Panc1 (cell line): ENCODE results near the gene P2RY2. TPM values are rescaled to one million over a fixed set of nuclear protein-coding genes. Genes with fewer than 3 reads are reported as not detected.

Experiments used
- ATAC-seq: fragments of 200-7000 bp; cut with Tn5 transposase; 2 replicates; pipeline ENCODE4 v1.9.1; 2020; ENCODE audit warnings: mild to moderate bottlenecking, moderate library complexity
- BruUV-seq: library from RNA; stranded (reverse); fragments of 400-500 nt; replicated peaks from 2 replicates; lab custom pipeline; 2021; lab: Mats Ljungman, UMichigan
- CTCF ChIA-PET: fragments of 300-600 bp; sonication (Branson Sonifier 250); formaldehyde crosslinking; loops from one replicate; lab custom pipeline; 2022; ENCODE audit warnings: antibody characterized with exemption; lab: Charles Lee
- POLR2A ChIA-PET: fragments of 300-600 bp; sonication (Branson Sonifier 250); formaldehyde crosslinking; loops from one replicate; lab custom pipeline; 2022; ENCODE audit warnings: antibody characterized with exemption; lab: Charles Lee
- DNase-seq: peaks from one replicate; pipeline ENCODE4 v3.0.0-alpha.2; 2010; ENCODE audit warnings: low read depth, low spot score
- H3K27ac ChIP-seq: 2 replicates; pipeline ENCODE4 v1.5.1; 2011; ENCODE audit warnings: mild to moderate bottlenecking, low read length, inconsistent platforms
- H3K27me3 ChIP-seq: fragments of 200-500 bp; sonication (Bioruptor generic); 2 replicates; pipeline ENCODE4 v1.6.0; 2014; ENCODE audit warnings: low read length, inconsistent platforms; ENCODE audit not compliant: control insufficient read depth, insufficient read depth
- H3K36me3 ChIP-seq: fragments of 200-500 bp; sonication (Bioruptor generic); 2 replicates; pipeline ENCODE4 v1.5.1; 2014; ENCODE audit warnings: inconsistent platforms, mild to moderate bottlenecking, low read length, moderate library complexity; ENCODE audit not compliant: control insufficient read depth, insufficient read depth
- H3K4me1 ChIP-seq: 2 replicates; pipeline ENCODE4 v1.5.1; 2011; ENCODE audit warnings: inconsistent platforms, mild to moderate bottlenecking, low read length, moderate library complexity; ENCODE audit not compliant: control insufficient read depth, insufficient read depth
- H3K4me3 ChIP-seq, 2 experiments: 2 replicates each; pipeline ENCODE4 v1.5.1; 2011 to 2012; ENCODE audit warnings: low read depth in 2 of 2, low read length in 2 of 2, mild to moderate bottlenecking in 2 of 2, inconsistent platforms in 1 of 2, moderate library complexity in 1 of 2
- H3K9me3 ChIP-seq: fragments of 200-500 bp; sonication (Bioruptor generic); 2 replicates; pipeline ENCODE4 v1.5.1; 2014; ENCODE audit warnings: low read depth, mild to moderate bottlenecking, inconsistent platforms, low read length, moderate library complexity; ENCODE audit not compliant: control insufficient read depth, insufficient read depth
- CTCF ChIP-seq: fragments of 450-650 bp; IDR thresholded peaks from 2 replicates; pipeline ENCODE4 v1.5.1; 2017; ENCODE audit warnings: mild to moderate bottlenecking
- POLR2AphosphoS5 ChIP-seq: IDR thresholded peaks from 2 replicates; pipeline ENCODE4 v1.6.1; 2012; ENCODE audit warnings: mild to moderate bottlenecking, low read depth, low read length, moderate library complexity
- REST ChIP-seq, 2 experiments: IDR thresholded peaks; 2 replicates each; pipeline ENCODE4 v1.6.1; 2011 to 2012; ENCODE audit warnings: low read depth in 2 of 2, control low read depth in 1 of 2, low read length in 1 of 2, mild to moderate bottlenecking in 1 of 2, moderate library complexity in 1 of 2; ENCODE audit not compliant: insufficient read depth in 1 of 2
- SIN3A ChIP-seq: IDR thresholded peaks from 2 replicates; pipeline ENCODE4 v1.6.1; 2012; ENCODE audit warnings: low read depth, mild to moderate bottlenecking, low read length, moderate library complexity, borderline replicate concordance; ENCODE audit not compliant: insufficient read depth
- TCF7L2 ChIP-seq: IDR thresholded peaks from 2 replicates; pipeline ENCODE4 v1.6.1; 2011; ENCODE audit warnings: mild to moderate bottlenecking, low read depth, low read length, inconsistent platforms
- in situ Hi-C: cut with HindIII; loops from 2 replicates; pipeline ENCODE4 v1.10.0; 2016; ENCODE audit warnings: low sequenced_read_pairs, low pct_unique_long_range_greater_than_20kb
- intact Hi-C: fragments of 100-400 bp; cut with micrococcal nuclease; formaldehyde crosslinking; loops from one replicate; pipeline ENCODE4 v1.10.0; 2022; ENCODE audit not compliant: unreplicated experiment
- total RNA-seq: library from RNA; stranded (reverse); gene quantifications from one replicate; pipeline ENCODE4 v1.2.1, GENCODE V29; 2021; ENCODE audit not compliant: unreplicated experiment

P2RY2 gene
- total RNA-seq, 1 experiment from 2014 or later, result 2.4 TPM

GRCh38 chr11:73234471-73235181, 16.5 kb downstream of the P2RY2 start:
- ATAC-seq, result no peak
- Histone ChIP-seq H3K36me3 (no peaks in the 10 kb centered on the region), H3K9me3 (no peaks in the 10 kb centered on the region), H3K4me3 (no peak overlapping the region), H3K4me1 (no peaks in the 10 kb centered on the region), H3K27ac (no peak overlapping the region), H3K27me3 (no peaks in the 10 kb centered on the region)
- in situ Hi-C loops, result no loop called here
- TF ChIP-seq TCF7L2, result no peak
- TF ChIP-seq POLR2AphosphoS5, result no peak
- no peak for TF ChIP-seq CTCF
- TF ChIP-seq REST (IDR thresholded peaks at IDR 0.05; ENCODE audit: insufficient read depth in 1 of 2, low read depth in 2 of 2, low read length in 1 of 2), result no peak
- TF ChIP-seq SIN3A, result no peak
- no TSS peak for BruUV-seq
- intact Hi-C loops, result no loop called here
- CTCF ChIA-PET, result no interaction called here
- no peak for DNase-seq
- POLR2A ChIA-PET, result no interaction called here

- no peak for TF ChIP-seq SIN3A
- no peak for TF ChIP-seq CTCF
- TF ChIP-seq TCF7L2, result no peak
- no peak for TF ChIP-seq POLR2AphosphoS5
- TF ChIP-seq REST (IDR thresholded peaks at IDR 0.05; ENCODE audit: insufficient read depth in 1 of 2, low read depth in 2 of 2, low read length in 1 of 2), result no peak
- ChIA-PET POLR2A (interaction anchor here (0.5 to 0.6 kb wide), 2 partner anchors 65 to 72 kb away, joined by 3 to 6 read pairs; no protein-coding TSS in a partner anchor), CTCF (interaction anchor here (0.7 to 0.8 kb wide), 2 partner anchors 10 to 22 kb away, joined by 3 read pairs; no protein-coding TSS in a partner anchor)
- Histone ChIP-seq H3K36me3 (no peaks in the 10 kb centered on the region), H3K4me3 (no peak overlapping the region), H3K4me1 (no peaks in the 10 kb centered on the region), H3K9me3 (no peaks in the 10 kb centered on the region), H3K27me3 (no peaks in the 10 kb centered on the region), H3K27ac (no peak overlapping the region)
- intact Hi-C loops (no loop called here), in situ Hi-C loops (no loop called here)
- ATAC-seq (no peak), DNase-seq (no peak)
- BruUV-seq, result no TSS peak
These were observed 17.2 kb downstream of the P2RY2 start for GRCh38 chr11:73235236-73235786.
